ENCODE measurements around the gene TPM4.

TPM4 gene

GRCh38 chr19:16121967-16122366 lies 45.7 kb downstream of the TPM4 start:
- 97% methylated on average over 10 of the region's 11 CpGs for WGBS (ENCODE audit: insufficient coverage)
- no peak overlapping the region for H3K4me3 ChIP-seq (ENCODE audit: control insufficient read depth in 1 of 7, extremely low read depth in 1 of 7, insufficient read depth in 4 of 7, low read depth in 2 of 7, low read length in 6 of 7)
- H3K4me1 ChIP-seq (ENCODE audit: control extremely low read depth in 1 of 4, control insufficient read depth in 4 of 4, insufficient read depth in 4 of 4, low read length in 3 of 4), result peaks cover 7 to 38% (median 34%) of the 10 kb centered on the region in 4 experiments
- POLR2A ChIA-PET, result no interaction called here
- H3K27ac ChIP-seq (ENCODE audit: insufficient read depth in 1 of 2, low read depth in 1 of 2, low read length in 2 of 2, poor library complexity in 1 of 2, severe bottlenecking in 2 of 2), result no peak overlapping the region
- no peak for DNase-seq
- H3K9me3 ChIP-seq (ENCODE audit: control extremely low read depth in 1 of 5, control insufficient read depth in 4 of 5, insufficient read depth in 2 of 5, low read depth in 1 of 5, low read length in 4 of 5), result no peaks in the 10 kb centered on the region
- CTCF ChIA-PET, result interaction anchor here (0.9 kb wide), 1 partner anchor 14 kb away, joined by 4 read pairs; no protein-coding TSS in a partner anchor
- no peaks in the 10 kb centered on the region for H3K27me3 ChIP-seq (replicated peaks in 2 of 5; ENCODE audit: control insufficient read depth in 4 of 5, insufficient read depth in 5 of 5, low read length in 4 of 5)
- H3K36me3 ChIP-seq (ENCODE audit: control insufficient read depth in 4 of 4, insufficient read depth in 4 of 4, low read length in 3 of 4), result peaks cover 19 to 81% (median 71%) of the 10 kb centered on the region in 4 experiments

- ChIA-PET CTCF (interaction anchor here (0.6 kb wide), 1 partner anchor 1033 kb away, joined by 4 read pairs; no protein-coding TSS in a partner anchor), POLR2A (no interaction called here)
- WGBS (ENCODE audit: insufficient coverage), result 99% methylated on average over 13 of the region's 14 CpGs
- no peak for DNase-seq
- Histone ChIP-seq H3K27ac (ENCODE audit: insufficient read depth in 1 of 2, low read depth in 1 of 2, low read length in 2 of 2, poor library complexity in 1 of 2, severe bottlenecking in 2 of 2) (no peak overlapping the region), H3K36me3 (ENCODE audit: control insufficient read depth in 4 of 4, insufficient read depth in 4 of 4, low read length in 3 of 4) (peaks cover 21 to 95% (median 89%) of the 10 kb centered on the region in 4 experiments), H3K4me3 (ENCODE audit: control insufficient read depth in 1 of 7, extremely low read depth in 1 of 7, insufficient read depth in 4 of 7, low read depth in 2 of 7, low read length in 6 of 7) (no peak overlapping the region), H3K27me3 (replicated peaks in 2 of 5; ENCODE audit: control insufficient read depth in 4 of 5, insufficient read depth in 5 of 5, low read length in 4 of 5) (no peaks in the 10 kb centered on the region), H3K4me1 (ENCODE audit: control extremely low read depth in 1 of 4, control insufficient read depth in 4 of 4, insufficient read depth in 4 of 4, low read length in 3 of 4) (peaks cover 0 to 9% (median 5%) of the 10 kb centered on the region in 4 experiments), H3K9me3 (ENCODE audit: control extremely low read depth in 1 of 5, control insufficient read depth in 4 of 5, insufficient read depth in 2 of 5, low read depth in 1 of 5, low read length in 4 of 5) (no peaks in the 10 kb centered on the region)
Observed at GRCh38 chr19:16124953-16125352, 48.7 kb downstream of the TPM4 start.

- no peak overlapping the region for H3K27ac ChIP-seq (ENCODE audit: insufficient read depth in 1 of 2, low read depth in 1 of 2, low read length in 2 of 2, poor library complexity in 1 of 2, severe bottlenecking in 2 of 2)
- WGBS (ENCODE audit: insufficient coverage), result 93% methylated on average over 4 of the region's 10 CpGs
- CTCF ChIA-PET, result interaction anchor here (1.3 to 1.9 kb wide), 3 partner anchors 8 to 18 kb away, joined by 3 to 9 read pairs (median 5); partner anchors contain the start of gene HSH2D
- H3K9me3 ChIP-seq (ENCODE audit: control extremely low read depth in 1 of 5, control insufficient read depth in 4 of 5, insufficient read depth in 2 of 5, low read depth in 1 of 5, low read length in 4 of 5), result no peaks in the 10 kb centered on the region
- POLR2A ChIA-PET, result interaction anchor here (0.5 kb wide), 1 partner anchor 50 kb away, joined by 3 read pairs; no protein-coding TSS in a partner anchor
- H3K4me3 ChIP-seq (ENCODE audit: control insufficient read depth in 1 of 7, extremely low read depth in 1 of 7, insufficient read depth in 4 of 7, low read depth in 2 of 7, low read length in 6 of 7), result no peak overlapping the region
- H3K36me3 ChIP-seq (ENCODE audit: control insufficient read depth in 4 of 4, insufficient read depth in 4 of 4, low read length in 3 of 4), result peaks cover 21 to 96% (median 90%) of the 10 kb centered on the region in 4 experiments
- peaks cover 0 to 4% (median 0%) of the 10 kb centered on the region in 4 experiments for H3K4me1 ChIP-seq (ENCODE audit: control extremely low read depth in 1 of 4, control insufficient read depth in 4 of 4, insufficient read depth in 4 of 4, low read length in 3 of 4)
- H3K27me3 ChIP-seq (replicated peaks in 2 of 5; ENCODE audit: control insufficient read depth in 4 of 5, insufficient read depth in 5 of 5, low read length in 4 of 5), result no peaks in the 10 kb centered on the region
- no peak for DNase-seq
Observed at GRCh38 chr19:16125737-16126495, 49.6 kb downstream of the TPM4 start.

- no peak for DNase-seq
- CTCF ChIA-PET, result interaction anchor here (1.3 to 1.9 kb wide), 2 partner anchors 9 to 17 kb away, joined by 3 to 5 read pairs; partner anchors contain the start of gene HSH2D
- 93% methylated on average over 9 of the region's 11 CpGs for WGBS (ENCODE audit: insufficient coverage)
- Histone ChIP-seq H3K9me3 (ENCODE audit: control extremely low read depth in 1 of 5, control insufficient read depth in 4 of 5, insufficient read depth in 2 of 5, low read depth in 1 of 5, low read length in 4 of 5) (no peaks in the 10 kb centered on the region), H3K27ac (ENCODE audit: insufficient read depth in 1 of 2, low read depth in 1 of 2, low read length in 2 of 2, poor library complexity in 1 of 2, severe bottlenecking in 2 of 2) (no peak overlapping the region), H3K4me3 (ENCODE audit: control insufficient read depth in 1 of 7, extremely low read depth in 1 of 7, insufficient read depth in 4 of 7, low read depth in 2 of 7, low read length in 6 of 7) (no peak overlapping the region), H3K27me3 (replicated peaks in 2 of 5; ENCODE audit: control insufficient read depth in 4 of 5, insufficient read depth in 5 of 5, low read length in 4 of 5) (no peaks in the 10 kb centered on the region), H3K36me3 (ENCODE audit: control insufficient read depth in 4 of 4, insufficient read depth in 4 of 4, low read length in 3 of 4) (peaks cover 16 to 96% (median 90%) of the 10 kb centered on the region in 4 experiments), H3K4me1 (ENCODE audit: control extremely low read depth in 1 of 4, control insufficient read depth in 4 of 4, insufficient read depth in 4 of 4, low read length in 3 of 4) (no peaks in the 10 kb centered on the region)
- POLR2A ChIA-PET, result no interaction called here
Observed at GRCh38 chr19:16127080-16127479, 50.8 kb downstream of the TPM4 start.

- no peak for DNase-seq
- 95% methylated on average over 21 of the region's 21 CpGs for WGBS (ENCODE audit: insufficient coverage)
- Histone ChIP-seq H3K4me3 (ENCODE audit: control insufficient read depth in 1 of 7, extremely low read depth in 1 of 7, insufficient read depth in 4 of 7, low read depth in 2 of 7, low read length in 6 of 7) (no peak overlapping the region), H3K27ac (ENCODE audit: insufficient read depth in 1 of 2, low read depth in 1 of 2, low read length in 2 of 2, poor library complexity in 1 of 2, severe bottlenecking in 2 of 2) (peak overlapping the region in 1 of 2 experiments; percentile 46), H3K9me3 (ENCODE audit: control extremely low read depth in 1 of 5, control insufficient read depth in 4 of 5, insufficient read depth in 2 of 5, low read depth in 1 of 5, low read length in 4 of 5) (no peaks in the 10 kb centered on the region), H3K27me3 (replicated peaks in 2 of 5; ENCODE audit: control insufficient read depth in 4 of 5, insufficient read depth in 5 of 5, low read length in 4 of 5) (no peaks in the 10 kb centered on the region), H3K4me1 (ENCODE audit: control extremely low read depth in 1 of 4, control insufficient read depth in 4 of 4, insufficient read depth in 4 of 4, low read length in 3 of 4) (peaks cover 0 to 3% (median 1%) of the 10 kb centered on the region in 4 experiments), H3K36me3 (ENCODE audit: control insufficient read depth in 4 of 4, insufficient read depth in 4 of 4, low read length in 3 of 4) (peaks cover 17 to 96% (median 90%) of the 10 kb centered on the region in 4 experiments)
- CTCF ChIA-PET, result interaction anchor here (1.8 to 1.9 kb wide), 2 partner anchors 16 to 22 kb away, joined by 5 to 7 read pairs; partner anchors contain the start of gene HSH2D
- POLR2A ChIA-PET, result no interaction called here
Observed at GRCh38 chr19:16127776-16128371, 51.6 kb downstream of the TPM4 start.

GRCh38 chr19:16131648-16132047 lies 55.4 kb downstream of the TPM4 start:
- H3K4me1 ChIP-seq (ENCODE audit: control extremely low read depth in 1 of 4, control insufficient read depth in 4 of 4, insufficient read depth in 4 of 4, low read length in 3 of 4), result peaks cover 0 to 34% (median 28%) of the 10 kb centered on the region in 4 experiments
- 96% methylated on average over 3 of the region's 3 CpGs for WGBS (ENCODE audit: insufficient coverage)
- H3K27me3 ChIP-seq (replicated peaks in 2 of 5; ENCODE audit: control insufficient read depth in 4 of 5, insufficient read depth in 5 of 5, low read length in 4 of 5), result no peaks in the 10 kb centered on the region
- H3K36me3 ChIP-seq (ENCODE audit: control insufficient read depth in 4 of 4, insufficient read depth in 4 of 4, low read length in 3 of 4), result peaks cover 11 to 78% (median 73%) of the 10 kb centered on the region in 4 experiments
- no peaks in the 10 kb centered on the region for H3K9me3 ChIP-seq (ENCODE audit: control extremely low read depth in 1 of 5, control insufficient read depth in 4 of 5, insufficient read depth in 2 of 5, low read depth in 1 of 5, low read length in 4 of 5)
- POLR2A ChIA-PET, result no interaction called here
- no peak overlapping the region for H3K4me3 ChIP-seq (ENCODE audit: control insufficient read depth in 1 of 7, extremely low read depth in 1 of 7, insufficient read depth in 4 of 7, low read depth in 2 of 7, low read length in 6 of 7)
- DNase-seq, result no peak
- no peak overlapping the region for H3K27ac ChIP-seq (ENCODE audit: insufficient read depth in 1 of 2, low read depth in 1 of 2, low read length in 2 of 2, poor library complexity in 1 of 2, severe bottlenecking in 2 of 2)
- CTCF ChIA-PET, result interaction anchor here (1.4 to 2.3 kb wide), 2 partner anchors 14 to 68 kb away, joined by 3 to 5 read pairs; no protein-coding TSS in a partner anchor

Data from common myeloid progenitor, CD34-positive (primary cell).